GM12873 (cell line): Measurements from ENCODE around the gene GLIS1.

Experiments used
- CTCF ChIP-seq: IDR thresholded peaks from 2 replicates; pipeline ENCODE4 v1.5.1; 2012; ENCODE audit warnings: low read depth, mild to moderate bottlenecking, moderate library complexity, low read length, control low read depth; ENCODE audit not compliant: insufficient read depth; ENCODE audit errors: missing control alignments

Gene GLIS1

GRCh38 chr1:53483656-53484055, 255.3 kb downstream of the GLIS1 start:
- TF ChIP-seq CTCF: no peak

- TF ChIP-seq CTCF: no peak
Observed at GRCh38 chr1:53483170-53483569, 255.8 kb downstream of the GLIS1 start.

GRCh38 chr1:53482441-53483153, 256.4 kb downstream of the GLIS1 start:
- no peak for TF ChIP-seq CTCF

- no peak for TF ChIP-seq CTCF
Observed at GRCh38 chr1:53481456-53481855, 257.5 kb downstream of the GLIS1 start.

- TF ChIP-seq CTCF: no peak
Observed at GRCh38 chr1:53480678-53481077, 258.3 kb downstream of the GLIS1 start.

GRCh38 chr1:53478502-53478818, 260.5 kb downstream of the GLIS1 start:
- no peak for TF ChIP-seq CTCF

- no peak for TF ChIP-seq CTCF
Observed at GRCh38 chr1:53477651-53478501, 261.1 kb downstream of the GLIS1 start.
